Mammary epithelial cell (primary cell): Measurements from ENCODE around the gene LRMDA.
"Not testable (repeated sequence)": the region's sequence is repeated elsewhere in the genome, so short reads cannot be mapped to it uniquely, and the experiment has no call there.

Experiments
- CTCF ChIP-seq, 2 donors: IDR thresholded peaks in 1 of 2; conservative IDR thresholded peaks in 1 of 2; 2 replicates each; pipeline ENCODE4 v1.5.1; 2011 to 2012; ENCODE audit warnings: inconsistent platforms in 2 of 2, low read length in 2 of 2, mild to moderate bottlenecking in 2 of 2, control low read depth in 1 of 2, low read depth in 1 of 2; ENCODE audit not compliant: insufficient read depth in 1 of 2; ENCODE audit errors: extremely low read depth in 1 of 2
- EZH2 ChIP-seq: IDR thresholded peaks from 2 replicates; pipeline ENCODE4 v1.6.1; 2012; ENCODE audit warnings: low read length, inconsistent platforms, borderline replicate concordance

- not testable (repeated sequence) for TF ChIP-seq CTCF (conservative IDR thresholded peaks at IDR 0.05 in 1 of 2, IDR thresholded peaks at IDR 0.05 in 1 of 2; ENCODE audit: extremely low read depth in 1 of 2, insufficient read depth in 1 of 2, low read depth in 1 of 2, low read length in 2 of 2); EZH2
Observed at GRCh38 chr10:75521194-75521829, 89.9 kb downstream of the LRMDA start.
